NCI-H748 (cell line): Measurements from ENCODE around the gene WDR73.
"Not testable (repeated sequence)": the region's sequence is repeated elsewhere in the genome, so short reads cannot be mapped to it uniquely, and the experiment has no call there.

Experiments
- DNase-seq: peaks from one replicate; lab custom pipeline; 2025; ENCODE audit not compliant: unreplicated experiment; lab: John Stamatoyannopoulos, UW

The WDR73 gene

GRCh38 chr15:84658080-84658787 lies 4.2 kb upstream of the WDR73 start, which contains the start of gene NMB:
Gene NMB (minus strand): TSS chr15:84658199. CDS start chr15:84658152, 47 bp downstream.
- DNase-seq, result peak; percentile 81

GRCh38 chr15:84657748-84658079 lies 3.6 kb upstream of the WDR73 start:
- DNase-seq, result no peak

DNA sequence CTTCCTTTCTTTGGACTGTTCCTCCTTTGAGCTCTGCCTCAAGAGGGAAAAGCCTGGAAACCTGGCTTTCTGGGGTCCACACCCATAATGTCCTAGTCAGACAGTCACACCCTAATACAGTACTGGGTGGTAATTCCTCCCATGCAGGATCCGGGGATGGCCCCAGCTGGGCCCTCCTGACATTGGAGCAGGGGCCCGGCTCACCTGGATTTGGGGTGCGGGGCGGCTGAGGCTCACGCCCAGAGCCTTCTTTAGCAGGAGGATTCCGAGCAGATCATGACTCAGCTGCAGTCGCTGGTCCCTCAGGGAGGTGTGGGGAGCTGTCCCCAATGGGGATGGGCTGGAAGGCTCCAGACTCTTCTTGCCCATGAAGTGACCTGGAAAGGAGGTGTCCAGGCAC lies 2.9 kb upstream of the WDR73 start:
- DNase-seq, result no peak

GRCh38 chr15:84654689-84655453 lies 788 bp upstream of the WDR73 start:
- peak; percentile 82 for DNase-seq

- DNase-seq, result peak; percentile 22
Observed at GRCh38 chr15:84653584-84653909, 536 bp downstream of the WDR73 start.

DNA sequence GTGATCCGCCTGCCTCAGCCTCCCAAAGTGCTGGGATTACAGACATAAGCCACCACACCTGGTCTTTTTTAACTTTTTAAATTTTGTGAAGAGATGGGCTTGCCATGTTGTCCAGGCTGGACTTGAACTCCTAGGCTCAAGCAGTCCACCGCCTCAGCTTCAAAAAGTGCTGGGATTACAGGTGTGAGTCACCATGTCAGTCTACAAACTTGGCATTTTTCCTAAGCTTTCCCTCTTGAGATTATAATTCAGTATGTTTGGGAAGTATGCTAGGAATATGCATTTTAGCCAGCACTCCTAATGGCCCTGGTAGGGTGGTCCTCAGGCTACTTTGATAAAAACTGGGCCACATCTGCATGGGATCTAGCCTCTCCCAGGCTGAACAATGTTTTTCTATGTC lies 4.4 kb downstream of the WDR73 start:
- no peak for DNase-seq

- no peak for DNase-seq
Observed at GRCh38 chr15:84648539-84648938, 5.5 kb downstream of the WDR73 start.

DNA sequence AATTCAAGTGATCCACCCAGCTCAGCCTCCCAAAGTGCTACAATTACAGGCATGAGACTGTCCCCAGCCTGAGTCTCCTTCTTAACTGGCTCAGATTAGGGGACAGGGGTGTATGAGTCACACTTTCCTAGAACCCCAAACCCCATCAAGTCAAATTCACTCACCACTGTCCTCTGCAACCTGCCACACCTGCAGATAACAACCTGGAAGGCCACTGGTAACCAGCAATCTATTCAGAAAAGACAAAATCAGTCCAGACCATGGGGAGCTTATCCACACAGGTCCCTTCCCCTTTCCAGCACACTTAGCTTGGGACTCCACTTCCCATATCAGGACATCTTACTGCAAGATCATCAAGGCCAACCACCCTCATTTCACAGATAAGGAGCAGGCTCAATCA lies 6.4 kb downstream of the WDR73 start:
- no peak for DNase-seq

- DNase-seq, result no peak
Observed at GRCh38 chr15:84645997-84646396, 8.1 kb downstream of the WDR73 start.

DNA sequence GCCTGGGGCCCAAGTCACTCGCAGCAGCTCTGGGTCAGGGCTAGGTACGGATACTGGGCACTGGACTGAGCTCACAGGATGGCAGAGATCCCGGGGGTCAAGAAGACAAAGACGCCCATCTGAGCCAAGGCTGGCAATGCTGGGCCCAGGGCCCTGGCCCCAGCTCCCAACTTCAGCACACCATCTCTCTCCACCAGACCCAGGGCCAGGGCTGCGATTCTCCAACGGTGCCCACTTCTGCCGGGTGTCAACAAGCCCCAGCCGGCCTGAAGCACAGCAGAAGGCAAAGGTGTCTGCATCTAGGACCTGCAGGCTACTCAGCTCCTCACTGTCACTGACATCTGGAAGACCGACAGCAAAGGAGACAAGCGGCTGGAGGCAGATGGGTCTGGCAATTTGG lies 8.6 kb downstream of the WDR73 start:
- DNase-seq, result no peak

- DNase-seq, result no peak
Observed at GRCh38 chr15:84643838-84644237, 10.2 kb downstream of the WDR73 start.

GRCh38 chr15:84642640-84643039 lies 11.4 kb downstream of the WDR73 start:
- DNase-seq, result not testable (repeated sequence)

GRCh38 chr15:84641871-84642270 lies 12.2 kb downstream of the WDR73 start:
- DNase-seq, result not testable (repeated sequence)

- DNase-seq, result no peak
Observed at GRCh38 chr15:84638103-84638502, 16.0 kb downstream of the WDR73 start.

GRCh38 chr15:84634228-84634837 lies 19.8 kb downstream of the WDR73 start:
- no peak for DNase-seq

DNA sequence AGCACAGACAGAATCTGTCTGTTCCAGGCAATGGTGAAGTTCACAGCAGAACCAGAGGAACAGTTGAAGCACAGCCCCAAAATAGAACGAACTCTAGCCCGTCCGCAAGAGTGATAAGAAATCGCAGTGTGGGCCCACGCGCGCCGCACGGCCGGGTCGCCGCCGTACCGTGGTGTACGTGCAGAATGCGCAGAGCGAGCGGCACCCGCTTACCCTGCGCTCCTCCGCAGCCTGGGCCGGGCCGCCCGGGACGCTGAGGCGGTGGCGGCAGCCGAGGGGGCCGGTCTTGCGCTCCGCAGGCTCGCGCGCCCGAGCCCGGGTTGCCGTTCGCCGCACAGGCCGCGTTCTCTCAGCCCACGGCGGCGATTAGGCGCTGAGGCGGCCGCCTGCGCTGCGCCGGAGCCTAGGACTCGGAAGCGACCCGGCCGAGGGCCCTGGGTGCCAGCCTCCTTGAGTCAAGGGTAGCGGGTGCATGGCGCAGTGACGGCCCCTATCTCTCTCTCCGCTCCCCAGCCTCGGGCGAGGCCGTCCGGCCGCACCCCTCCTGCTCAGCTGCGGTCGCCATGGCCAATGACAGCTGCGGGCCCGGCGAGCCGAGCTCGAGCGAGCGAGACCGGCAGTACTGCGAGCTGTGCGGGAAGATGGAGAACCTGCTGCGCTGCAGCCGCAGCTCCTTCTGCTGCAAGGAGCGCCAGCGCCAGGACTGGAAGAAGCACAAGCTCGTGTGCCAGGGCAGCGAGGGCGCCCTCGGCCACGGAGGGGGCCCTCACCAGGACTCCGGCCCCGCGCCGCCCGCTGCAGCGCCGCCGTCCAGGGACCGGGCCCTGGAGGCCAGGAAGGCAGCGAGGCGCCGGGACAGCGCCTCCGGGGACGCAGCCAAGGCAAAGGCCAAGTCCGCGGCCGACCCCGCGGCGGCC lies 20.5 kb downstream of the WDR73 start:
- DNase-seq, result peak; percentile 66

GRCh38 chr15:84631706-84632272 lies 22.3 kb downstream of the WDR73 start:
- DNase-seq, result peak; percentile 20

- DNase-seq, result no peak
Observed at GRCh38 chr15:84629033-84629432, 25.1 kb downstream of the WDR73 start.

DNA sequence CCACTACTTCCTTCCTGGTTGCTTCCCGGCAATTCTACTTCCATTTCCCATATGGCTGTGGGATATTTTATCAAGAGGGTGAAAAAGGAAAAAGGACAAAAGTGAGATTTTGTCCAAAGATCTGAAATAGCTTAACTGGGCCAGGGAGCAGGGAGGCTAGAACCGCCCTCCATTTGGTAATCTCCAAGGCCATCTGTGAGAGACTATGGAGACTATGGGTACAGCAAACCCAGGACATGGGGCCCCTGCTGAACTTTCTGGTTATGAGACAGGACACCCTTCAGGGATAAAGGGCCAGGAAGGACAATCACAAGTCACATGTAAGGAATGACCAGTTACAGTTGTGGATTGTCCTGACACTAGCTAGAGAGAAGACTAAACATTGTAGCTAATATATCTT lies 29.0 kb downstream of the WDR73 start:
- no peak for DNase-seq

GRCh38 chr15:84624359-84624758 lies 29.7 kb downstream of the WDR73 start:
- no peak for DNase-seq
